Endothelial cell of umbilical vein (primary cell): ENCODE data around the gene CA5A. TPM values are rescaled to one million over a fixed set of nuclear protein-coding genes. Genes with fewer than 3 reads are reported as not detected.

Source experiments
- BruUV-seq: library from RNA; stranded (reverse); fragments of 400-500 nt; replicated peaks from 2 replicates; lab custom pipeline; 2021; lab: Mats Ljungman, UMichigan
- CTCF ChIA-PET: fragments of 300-600, 350-600 bp; sonication (Branson Sonifier 250); formaldehyde crosslinking; loops from one replicate; lab custom pipeline; 2021; ENCODE audit warnings: antibody characterized with exemption, inconsistent platforms; lab: Charles Lee
- POLR2A ChIA-PET: fragments of 300-600, 350-600 bp; sonication (Branson Sonifier 250); formaldehyde crosslinking; loops from one replicate; lab custom pipeline; 2021; ENCODE audit warnings: antibody characterized with exemption, inconsistent platforms; lab: Charles Lee
- DNase-seq: peaks from one replicate; pipeline ENCODE4 v3.0.0-alpha.2; 2011; ENCODE audit warnings: low read depth, low spot score
- FAIRE-seq: peaks from 2 replicates; lab custom pipeline; 2011; peaks lifted over from hg19 to GRCh38; lab: Jason Lieb, UNC
- H2AFZ ChIP-seq: 2 replicates; pipeline ENCODE4 v1.6.0; 2012; ENCODE audit warnings: low read depth, low read length, control low read depth, inconsistent platforms
- H3K27ac ChIP-seq: 2 replicates; pipeline ENCODE4 v1.5.1; 2011; ENCODE audit warnings: low read depth, mild to moderate bottlenecking, control low read depth, low read length, moderate library complexity; ENCODE audit not compliant: insufficient read depth
- H3K27me3 ChIP-seq, 2 experiments: 2 replicates each; pipeline versions ENCODE4 v1.6.0 to v1.6.1; 2011; ENCODE audit warnings: low read length in 2 of 2, mixed read lengths in 1 of 2; ENCODE audit not compliant: control insufficient read depth in 2 of 2, insufficient read depth in 2 of 2
- H3K36me3 ChIP-seq, 2 experiments: 2 replicates in 1 of 2; 3 replicates in 1 of 2; pipeline ENCODE4 v1.5.1; 2011; ENCODE audit warnings: low read length in 2 of 2, mild to moderate bottlenecking in 1 of 2, moderate library complexity in 1 of 2; ENCODE audit not compliant: control insufficient read depth in 2 of 2, insufficient read depth in 2 of 2; ENCODE audit errors: extremely low read depth in 1 of 2
- H3K4me1 ChIP-seq: 3 replicates; pipeline ENCODE4 v1.5.1; 2011; ENCODE audit warnings: mild to moderate bottlenecking, low read length; ENCODE audit not compliant: control insufficient read depth, insufficient read depth; ENCODE audit errors: extremely low read depth
- H3K4me2 ChIP-seq: 2 replicates; pipeline ENCODE4 v1.6.1; 2011; ENCODE audit warnings: low read length, control low read depth, mixed read lengths; ENCODE audit not compliant: insufficient read depth
- H3K4me3 ChIP-seq, 3 experiments: fragments of 200-600 bp in 1 of 3; sonication (generic), shearing (Covaris generic) in 1 of 3; replicated peaks in 1 of 3; 2 replicates each; pipeline ENCODE4 v1.5.1; 2011 to 2016; ENCODE audit warnings: control low read depth in 3 of 3, low read length in 3 of 3, mild to moderate bottlenecking in 2 of 3, inconsistent platforms in 1 of 3, low read depth in 1 of 3, moderate library complexity in 1 of 3; ENCODE audit not compliant: insufficient read depth in 1 of 3
- H3K79me2 ChIP-seq: 2 replicates; pipeline ENCODE4 v1.6.0; 2012; ENCODE audit warnings: low read length, inconsistent platforms; ENCODE audit not compliant: control insufficient read depth, insufficient read depth
- H3K9ac ChIP-seq: replicated peaks from 2 replicates; pipeline ENCODE3; 2011; ENCODE audit warnings: low read length, control low read depth; ENCODE audit not compliant: insufficient read depth; ENCODE audit errors: extremely low read depth
- H3K9me1 ChIP-seq: replicated peaks from 3 replicates; pipeline ENCODE4 v1.6.0; 2011; ENCODE audit warnings: mild to moderate bottlenecking, low read length; ENCODE audit not compliant: control insufficient read depth, insufficient read depth; ENCODE audit errors: extremely low read depth
- H3K9me3 ChIP-seq: replicated peaks from 2 replicates; pipeline ENCODE4 v1.5.1; 2012; ENCODE audit warnings: low read length, inconsistent platforms; ENCODE audit not compliant: control insufficient read depth, insufficient read depth
- H4K20me1 ChIP-seq: replicated peaks from 2 replicates; pipeline ENCODE3; 2011; ENCODE audit warnings: mild to moderate bottlenecking, low read length; ENCODE audit not compliant: control insufficient read depth, insufficient read depth; ENCODE audit errors: extremely low read depth
- EZH2 ChIP-seq: IDR thresholded peaks from 2 replicates; pipeline ENCODE4 v1.6.1; 2012; ENCODE audit warnings: borderline replicate concordance, low read depth, mild to moderate bottlenecking, moderate library complexity, low read length, inconsistent platforms; ENCODE audit not compliant: severe bottlenecking
- FOS ChIP-seq: IDR thresholded peaks from 2 replicates; pipeline ENCODE4 v1.6.1; 2011; ENCODE audit warnings: mild to moderate bottlenecking, low read length, moderate library complexity, borderline replicate concordance; ENCODE audit not compliant: insufficient read depth
- GATA2 ChIP-seq: IDR thresholded peaks from 2 replicates; pipeline ENCODE4 v1.7.0; 2011; ENCODE audit warnings: low read depth, mild to moderate bottlenecking, moderate library complexity, mixed read lengths, low read length; ENCODE audit not compliant: insufficient read length, insufficient read depth
- JUN ChIP-seq: IDR thresholded peaks from 2 replicates; pipeline ENCODE4 v1.6.1; 2011; ENCODE audit warnings: borderline replicate concordance, low read depth; ENCODE audit not compliant: insufficient read length, insufficient read depth
- MYC ChIP-seq: IDR thresholded peaks from one replicate; pipeline ENCODE4 v1.6.1; 2011; ENCODE audit warnings: mild to moderate bottlenecking, low read depth, low read length
- POLR2A ChIP-seq: IDR thresholded peaks from 2 replicates; pipeline ENCODE4 v1.6.1; 2012; ENCODE audit warnings: low read depth, mild to moderate bottlenecking, control low read depth, low read length
- POLR2AphosphoS5 ChIP-seq: IDR thresholded peaks from 2 replicates; pipeline ENCODE4 v1.6.1; 2012; ENCODE audit warnings: low read depth, mild to moderate bottlenecking, control low read depth, low read length, moderate library complexity; ENCODE audit not compliant: insufficient read depth
- dilution Hi-C: fragments of 300-500 bp; cut with MboI; formaldehyde crosslinking; loops from one replicate; pipeline ENCODE4 v1.15.0; 2019; ENCODE audit warnings: low sequenced_read_pairs; ENCODE audit not compliant: extremely low pct_ligation_motif_present
- intact Hi-C: fragments of 100-400 bp; cut with micrococcal nuclease; formaldehyde crosslinking; loops from one replicate; pipeline ENCODE4 v1.10.0; 2022
- polyA plus RNA-seq, 4 experiments: library from polyadenylated mRNA; depleted of rRNA in 3 of 4; stranded (reverse) in 3 of 4; unstranded in 1 of 4; fragments of >200 nt; gene quantifications; 2 replicates each; pipeline versions ENCODE4 v1.2.1 to v1.2.3, GENCODE V29; 2011 to 2012; ENCODE audit warnings: missing spikeins in 1 of 4
- total RNA-seq: library from RNA; stranded (reverse); gene quantifications from 2 replicates; pipeline ENCODE4 v1.2.3, GENCODE V29; 2021
- TF ChIP-seq, protein P1 (sequence below), 2 donors: IDR thresholded peaks; 1 replicate in 1 of 2; 2 replicates in 1 of 2; pipeline ENCODE4 v1.5.1; 2011; ENCODE audit warnings: low read length in 2 of 2, mild to moderate bottlenecking in 2 of 2, moderate library complexity in 2 of 2, control low read depth in 1 of 2, inconsistent platforms in 1 of 2, low read depth in 1 of 2; ENCODE audit not compliant: insufficient read depth in 1 of 2; ENCODE audit errors: extremely low read depth in 1 of 2
- TF ChIP-seq, protein P2 (sequence below): IDR thresholded peaks from 2 replicates; pipeline ENCODE4 v1.6.1; 2011; ENCODE audit not compliant: insufficient read depth, insufficient read length

The CA5A gene
- total and polyA plus RNA-seq, 2 donors (not counting 3 experiments of a cell fraction or from before 2014, with no cell fraction given) = not detected

DNA sequence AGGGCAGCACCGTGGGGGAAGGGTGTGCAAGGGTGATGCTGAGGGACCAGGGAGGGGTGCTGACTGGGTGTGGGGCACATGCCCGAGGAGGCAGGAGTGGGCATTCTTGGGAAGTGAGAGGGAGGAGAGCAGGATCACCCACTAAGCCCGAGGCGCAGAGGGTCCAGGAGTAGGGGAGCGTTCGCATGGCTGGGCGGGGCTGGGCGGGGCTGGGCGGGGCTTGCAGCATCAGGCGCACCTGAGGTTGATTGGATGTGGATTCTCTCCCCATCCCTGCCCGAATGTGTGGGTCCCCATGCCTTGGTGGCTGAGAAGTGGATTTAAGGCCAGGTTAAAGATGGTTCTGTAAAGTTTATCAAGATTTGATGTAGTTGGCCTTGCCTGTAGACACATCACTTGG lies 29.1 kb upstream of the CA5A start:
- intact Hi-C loops (no loop called here), dilution Hi-C loops (no loop called here)
- H2AFZ ChIP-seq = no peak overlapping the region
- no peaks in the 10 kb centered on the region for H3K36me3 ChIP-seq
- no peak for TF ChIP-seq GATA2
- TF ChIP-seq MYC = no peak
- no peak for TF ChIP-seq JUN
- TF ChIP-seq, protein P1, sequence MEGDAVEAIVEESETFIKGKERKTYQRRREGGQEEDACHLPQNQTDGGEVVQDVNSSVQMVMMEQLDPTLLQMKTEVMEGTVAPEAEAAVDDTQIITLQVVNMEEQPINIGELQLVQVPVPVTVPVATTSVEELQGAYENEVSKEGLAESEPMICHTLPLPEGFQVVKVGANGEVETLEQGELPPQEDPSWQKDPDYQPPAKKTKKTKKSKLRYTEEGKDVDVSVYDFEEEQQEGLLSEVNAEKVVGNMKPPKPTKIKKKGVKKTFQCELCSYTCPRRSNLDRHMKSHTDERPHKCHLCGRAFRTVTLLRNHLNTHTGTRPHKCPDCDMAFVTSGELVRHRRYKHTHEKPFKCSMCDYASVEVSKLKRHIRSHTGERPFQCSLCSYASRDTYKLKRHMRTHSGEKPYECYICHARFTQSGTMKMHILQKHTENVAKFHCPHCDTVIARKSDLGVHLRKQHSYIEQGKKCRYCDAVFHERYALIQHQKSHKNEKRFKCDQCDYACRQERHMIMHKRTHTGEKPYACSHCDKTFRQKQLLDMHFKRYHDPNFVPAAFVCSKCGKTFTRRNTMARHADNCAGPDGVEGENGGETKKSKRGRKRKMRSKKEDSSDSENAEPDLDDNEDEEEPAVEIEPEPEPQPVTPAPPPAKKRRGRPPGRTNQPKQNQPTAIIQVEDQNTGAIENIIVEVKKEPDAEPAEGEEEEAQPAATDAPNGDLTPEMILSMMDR (IDR thresholded peaks at IDR 0.05; ENCODE audit: extremely low read depth in 1 of 2, insufficient read depth in 1 of 2, low read depth in 1 of 2, low read length in 2 of 2) = no peak
- no peak for TF ChIP-seq EZH2
- TF ChIP-seq POLR2AphosphoS5 = no peak
- TF ChIP-seq, protein P2, sequence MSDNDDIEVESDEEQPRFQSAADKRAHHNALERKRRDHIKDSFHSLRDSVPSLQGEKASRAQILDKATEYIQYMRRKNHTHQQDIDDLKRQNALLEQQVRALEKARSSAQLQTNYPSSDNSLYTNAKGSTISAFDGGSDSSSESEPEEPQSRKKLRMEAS = no peak
- TF ChIP-seq POLR2A = no peak
- no peak for TF ChIP-seq FOS
- no peak for FAIRE-seq
- H3K4me3 ChIP-seq = no peak overlapping the region
- H3K79me2 ChIP-seq = peaks cover 55% of the 10 kb centered on the region
- POLR2A ChIA-PET = no interaction called here
- CTCF ChIA-PET = interaction anchor here (1.0 kb wide), 1 partner anchor 14 kb away, joined by 3 read pairs; the partner anchor contains the start of gene BANP
- no peaks in the 10 kb centered on the region for H3K27me3 ChIP-seq
- H3K27ac ChIP-seq = no peak overlapping the region
- peaks cover 32% of the 10 kb centered on the region for H3K4me1 ChIP-seq
- no peaks in the 10 kb centered on the region for H3K9me1 ChIP-seq
- no peak overlapping the region for H3K4me2 ChIP-seq
- no peaks in the 10 kb centered on the region for H4K20me1 ChIP-seq
- no peak overlapping the region for H3K9ac ChIP-seq
- H3K9me3 ChIP-seq = no peaks in the 10 kb centered on the region
- no peak for DNase-seq
- no TSS peak for BruUV-seq
